HPDE6-E6E7 (cell line): ENCODE measurements around the gene SCO2.
A peak's percentile ranks its signal among the peaks of the same experiment; 100 is the strongest.

Experiments
- DNase-seq: peaks from one replicate; pipeline ENCODE4 v3.0.0; 2011; ENCODE audit warnings: missing footprints; ENCODE audit errors: extremely low spot score

The SCO2 gene

GRCh38 chr22:50476868-50477267, 48.5 kb downstream of the SCO2 start:
- DNase-seq: no peak

- no peak for DNase-seq
Measured at GRCh38 chr22:50475652-50476002, 49.8 kb downstream of the SCO2 start.

GRCh38 chr22:50474710-50475651, 50.4 kb downstream of the SCO2 start, which contains the start of gene SBF1:
SBF1 (minus strand) TSS chr22:50475035; CDS start chr22:50474840, 195 bp downstream.
- peak; percentile 95 for DNase-seq

- DNase-seq: no peak
Measured at GRCh38 chr22:50473855-50474671, 51.3 kb downstream of the SCO2 start.
